Activated CD4-positive, alpha-beta T cell treated with anti-CD3 and anti-CD28 coated beads for 48 hours (primary cell): Measurements from ENCODE around the gene CAPZB.

Experiments used
- DNase-seq: peaks from one replicate; pipeline ENCODE4 v3.0.0-alpha.2; 2020

CAPZB gene

DNA sequence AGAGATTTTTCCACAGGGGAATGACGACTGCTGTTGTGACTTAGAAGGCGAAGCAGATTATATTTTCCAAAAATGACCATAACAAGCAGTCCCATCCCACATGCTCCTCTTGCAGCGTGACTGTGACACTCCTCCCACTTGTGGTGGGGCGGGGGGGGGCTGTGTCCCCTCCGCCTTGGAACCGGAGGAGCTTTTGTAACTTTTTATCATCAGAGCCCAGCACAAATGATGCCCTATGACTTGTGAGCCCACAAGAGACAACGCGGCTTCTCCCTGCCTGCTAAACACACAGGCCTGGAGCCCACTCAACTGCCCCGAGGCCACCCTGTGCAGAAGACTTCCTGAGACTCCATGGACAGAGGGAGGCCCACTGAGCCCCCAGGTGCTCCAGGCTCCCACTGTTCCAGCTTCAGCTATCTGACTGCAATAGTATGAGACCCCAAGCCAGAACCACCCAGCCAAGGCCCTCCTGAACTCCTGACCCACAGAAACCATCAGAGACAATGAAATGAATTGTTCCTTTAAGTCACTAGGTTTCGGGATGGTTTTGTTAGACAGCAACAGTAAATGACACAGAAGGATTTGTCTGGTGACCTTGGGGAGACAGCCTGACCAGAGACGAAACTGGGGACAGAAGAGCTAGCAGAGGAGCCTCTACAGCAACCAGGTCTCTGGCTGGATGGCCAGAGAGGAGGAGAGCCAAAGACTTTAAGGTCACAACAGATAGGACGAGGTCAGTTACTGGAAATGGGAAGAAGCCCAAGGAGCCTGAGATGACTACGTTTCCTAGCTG lies 58.8 kb downstream of the CAPZB start:
- no peak for DNase-seq

DNA sequence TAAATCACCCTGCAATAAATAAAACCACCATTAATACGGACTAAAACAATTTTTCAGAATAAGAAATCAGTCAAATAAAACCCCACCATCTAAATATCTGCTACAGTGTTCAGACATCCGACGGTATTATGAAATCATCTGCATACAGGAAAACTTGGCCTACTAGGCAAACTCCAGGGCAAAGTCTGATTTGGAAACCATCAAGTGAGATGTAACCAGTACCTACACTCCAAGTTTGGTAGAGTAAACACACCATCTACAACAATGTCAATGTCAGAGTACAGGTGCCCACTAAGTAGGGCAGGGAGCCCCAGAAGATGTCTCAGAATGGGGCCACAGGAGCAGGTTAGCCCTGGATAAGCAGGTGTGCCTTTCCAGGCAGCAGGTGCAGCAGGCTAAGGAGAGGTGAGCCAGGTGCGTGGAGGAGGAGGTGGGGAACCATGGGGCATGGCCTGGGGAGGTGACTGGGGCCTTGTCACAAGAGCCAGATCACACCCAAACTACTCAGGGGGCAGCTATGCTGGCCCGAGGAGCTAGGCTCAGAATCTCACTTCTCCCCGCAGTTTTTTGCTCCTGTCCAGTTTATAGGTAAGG lies 59.6 kb downstream of the CAPZB start:
- DNase-seq: no peak

DNA sequence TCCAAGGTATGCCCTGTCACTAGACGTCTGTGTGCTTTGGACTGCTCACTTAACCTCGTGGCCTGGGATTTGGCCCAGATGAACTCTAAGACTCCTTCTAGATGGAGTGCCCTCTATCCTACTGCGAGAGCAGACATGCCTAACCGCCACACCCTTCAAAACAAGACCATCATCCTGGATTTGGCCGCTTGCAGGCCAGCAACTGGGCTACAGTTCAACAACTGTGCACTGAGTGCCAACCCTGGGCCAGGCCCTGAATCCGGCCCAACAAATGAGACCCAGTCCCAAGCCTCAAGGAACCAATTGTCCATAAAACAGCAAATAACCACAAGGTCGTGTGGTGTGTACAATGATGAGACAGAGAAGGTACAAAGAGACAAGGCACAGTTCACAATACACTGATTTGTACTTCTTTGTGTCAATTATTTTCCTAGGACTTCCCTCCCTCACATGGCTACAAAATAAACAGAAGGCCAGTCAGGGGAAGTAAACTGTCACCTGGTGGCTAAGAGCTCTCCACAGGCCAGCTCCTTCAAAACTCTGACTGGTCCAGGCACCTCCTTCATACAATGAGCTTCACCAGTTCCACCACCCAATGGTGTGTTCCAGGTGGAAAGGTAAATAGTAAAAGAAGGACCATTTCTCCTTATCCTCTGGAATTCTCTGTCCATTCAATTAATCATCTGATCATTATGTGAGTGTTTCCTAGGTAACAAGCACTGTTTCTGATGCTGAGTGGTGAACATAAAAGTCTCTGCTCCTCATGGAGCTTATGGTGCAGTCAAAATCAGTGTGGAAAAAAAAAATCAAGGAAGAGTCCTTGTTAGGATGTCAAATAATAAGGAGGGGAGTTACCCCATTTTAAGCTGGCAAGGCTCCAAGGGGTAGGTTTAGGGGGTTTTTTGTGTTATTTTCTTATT lies 60.4 kb downstream of the CAPZB start:
- DNase-seq: no peak

DNA sequence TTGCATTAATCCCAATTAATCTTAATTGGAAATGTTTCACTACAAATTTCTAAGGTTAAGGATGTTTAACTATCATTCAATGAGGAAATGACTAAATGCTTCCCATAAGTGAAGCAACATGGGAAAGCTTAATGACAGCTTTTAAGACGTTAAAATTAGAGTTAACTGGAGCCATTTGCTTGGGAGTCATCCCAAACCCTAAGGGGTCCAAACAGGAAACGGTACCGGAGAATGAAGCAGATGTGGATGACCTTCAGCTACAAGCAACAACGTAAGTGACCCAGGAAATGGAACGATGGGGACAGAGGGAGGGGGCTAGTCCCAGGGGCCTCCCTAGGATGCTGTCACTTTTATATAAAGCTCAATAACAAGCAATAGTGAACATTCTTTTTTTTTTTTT lies 62.2 kb downstream of the CAPZB start:
- no peak for DNase-seq

DNA sequence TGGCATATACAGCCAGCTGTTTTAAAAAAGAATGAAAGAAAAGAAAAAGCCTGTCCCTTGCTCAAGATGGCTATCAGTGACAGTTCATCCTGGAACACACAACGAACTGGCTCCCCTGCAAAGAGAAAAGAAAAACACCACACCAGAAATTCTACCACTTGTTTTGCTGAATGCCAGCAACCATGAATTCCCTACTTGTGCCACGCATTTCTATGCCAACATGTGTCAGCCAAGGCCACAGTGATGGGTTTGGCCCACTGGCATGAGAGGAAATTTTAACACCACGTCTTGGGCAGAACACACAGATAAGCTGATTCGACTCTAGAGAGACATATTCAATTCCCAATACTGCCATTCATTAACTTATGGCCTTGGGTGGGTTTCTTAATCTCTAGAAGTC lies 64.0 kb downstream of the CAPZB start:
- DNase-seq: no peak

DNA sequence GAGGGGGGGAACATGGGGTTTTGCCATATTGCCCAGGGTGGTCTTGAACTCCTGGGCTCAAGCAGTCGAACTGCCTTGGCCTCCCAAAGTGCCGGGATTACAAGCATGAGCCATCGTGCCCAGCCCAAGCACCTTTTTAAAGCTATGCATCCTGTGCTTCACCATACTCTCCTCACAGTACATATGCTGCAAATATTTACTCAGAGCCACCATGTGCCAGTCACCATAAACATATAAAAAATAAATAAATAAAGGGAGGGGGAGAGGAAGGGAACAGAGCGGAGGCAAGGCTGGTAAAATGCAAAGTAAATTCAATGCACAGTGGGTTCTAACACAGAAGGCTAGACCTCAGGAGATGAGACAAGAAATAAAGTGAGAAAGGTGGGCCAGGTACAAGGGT lies 64.7 kb downstream of the CAPZB start:
- DNase-seq: no peak

DNA sequence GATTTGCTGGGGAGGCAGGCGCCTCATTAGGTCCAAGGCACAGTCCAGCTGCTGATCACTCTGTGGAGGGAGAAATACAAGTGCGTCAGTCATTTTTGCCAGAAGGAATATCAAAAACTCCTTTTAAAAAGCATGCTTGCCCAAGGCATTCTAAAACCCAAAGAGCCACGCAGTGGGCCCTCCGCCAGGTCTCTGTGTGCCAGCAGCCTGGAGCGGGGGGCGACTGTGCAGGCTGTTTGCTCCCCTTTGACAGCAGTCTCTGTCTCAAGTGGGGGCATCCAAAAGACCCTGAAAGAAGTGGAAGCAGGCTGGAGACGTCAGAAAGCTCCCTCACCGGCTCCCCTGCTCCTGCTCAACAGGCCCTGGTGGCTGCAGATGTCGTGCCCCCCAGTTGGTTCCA lies 65.6 kb downstream of the CAPZB start:
- DNase-seq: no peak

DNA sequence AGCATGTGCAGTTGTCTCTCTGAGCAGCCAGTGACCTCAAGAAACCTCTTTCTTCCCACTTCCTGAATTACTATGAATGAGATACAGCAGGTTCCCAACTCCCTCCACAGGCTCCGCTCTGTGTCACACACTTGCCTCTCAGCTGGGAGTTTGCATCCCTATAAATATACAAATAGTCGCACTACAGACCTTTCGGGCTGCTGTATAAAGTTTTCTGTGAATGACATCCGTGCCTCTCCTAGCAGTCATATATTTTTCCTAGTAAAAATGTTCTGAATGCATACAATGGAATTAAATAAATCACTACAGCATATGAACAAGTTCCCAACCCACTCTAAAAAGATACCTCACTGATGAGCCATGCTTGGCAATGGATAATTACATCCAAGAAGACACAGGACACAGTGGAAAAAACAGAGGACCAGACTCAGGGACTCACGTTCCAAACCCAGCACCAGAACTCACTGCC lies 66.8 kb downstream of the CAPZB start:
- DNase-seq: no peak

DNA sequence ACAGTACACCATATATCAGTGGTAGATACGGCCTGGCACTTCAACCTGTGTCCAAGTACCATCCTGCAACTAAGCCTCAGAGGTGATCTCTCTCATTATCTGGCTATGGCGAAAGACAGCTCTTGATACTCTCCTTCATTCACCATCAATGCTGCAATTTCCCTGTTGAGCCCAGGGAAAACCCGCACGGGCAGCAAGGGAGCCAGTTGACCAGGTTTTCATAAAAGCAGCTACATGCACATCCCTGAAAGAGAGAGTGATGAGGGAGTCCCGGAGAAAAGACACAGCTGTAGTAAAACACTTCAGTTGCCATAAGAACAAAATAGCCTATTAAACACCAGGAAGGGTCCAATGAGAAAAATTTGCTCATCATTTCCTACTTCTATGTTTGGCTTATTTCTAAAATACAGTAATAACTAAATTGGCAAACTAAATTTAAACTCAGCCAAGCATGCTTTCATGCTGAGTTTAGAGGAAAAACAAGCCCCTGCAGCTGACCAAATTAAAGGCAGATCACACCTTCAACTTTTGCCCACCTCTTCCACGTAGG lies 68.3 kb downstream of the CAPZB start:
- DNase-seq: no peak

DNA sequence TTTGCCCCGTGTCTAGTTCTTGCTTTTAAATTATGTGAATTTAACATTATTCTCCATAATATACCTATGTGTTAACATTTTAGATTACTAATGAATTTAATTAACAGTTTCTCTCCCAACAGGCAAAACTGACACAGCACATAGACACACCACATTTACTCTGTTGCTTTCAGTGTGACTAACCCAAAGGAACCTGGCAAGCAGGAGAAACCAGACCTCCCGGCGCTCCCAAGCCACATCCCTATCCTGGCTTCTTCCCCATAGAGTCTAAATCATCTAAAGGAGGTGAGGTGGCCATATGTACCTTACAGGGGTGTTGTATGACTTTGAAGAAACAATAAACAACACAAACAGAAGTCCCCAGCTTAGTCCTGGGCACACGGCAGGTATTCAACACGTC lies 69.2 kb downstream of the CAPZB start:
- DNase-seq: no peak

DNA sequence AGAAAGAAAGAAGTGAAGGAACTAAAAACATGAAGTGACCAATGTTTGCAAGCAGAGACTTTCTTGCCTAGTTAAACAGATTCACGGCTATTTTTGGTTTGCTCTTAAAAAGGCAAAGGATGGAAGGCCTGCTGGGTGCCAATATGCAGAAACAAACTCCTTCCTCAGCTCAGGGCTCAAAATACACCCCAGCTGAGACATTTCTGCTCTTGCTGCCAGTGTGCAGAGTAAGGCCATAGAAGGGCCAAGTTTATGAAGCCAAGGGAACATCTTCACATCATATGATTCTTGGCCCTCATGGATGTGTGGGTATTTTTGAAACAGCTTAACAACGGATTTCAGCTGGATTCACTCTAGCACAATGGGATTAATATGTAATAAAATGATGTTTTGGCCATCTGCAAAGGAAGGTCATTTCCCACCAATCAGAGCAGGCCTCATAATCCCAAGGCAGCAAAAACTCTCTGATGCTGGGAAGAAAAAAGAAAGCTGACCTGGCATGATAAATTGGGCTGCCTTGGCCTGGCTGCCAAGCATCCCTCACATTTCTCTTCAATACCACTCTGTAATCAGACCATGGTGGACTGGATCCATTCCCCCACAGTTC lies 70.7 kb downstream of the CAPZB start:
- DNase-seq: no peak

DNA sequence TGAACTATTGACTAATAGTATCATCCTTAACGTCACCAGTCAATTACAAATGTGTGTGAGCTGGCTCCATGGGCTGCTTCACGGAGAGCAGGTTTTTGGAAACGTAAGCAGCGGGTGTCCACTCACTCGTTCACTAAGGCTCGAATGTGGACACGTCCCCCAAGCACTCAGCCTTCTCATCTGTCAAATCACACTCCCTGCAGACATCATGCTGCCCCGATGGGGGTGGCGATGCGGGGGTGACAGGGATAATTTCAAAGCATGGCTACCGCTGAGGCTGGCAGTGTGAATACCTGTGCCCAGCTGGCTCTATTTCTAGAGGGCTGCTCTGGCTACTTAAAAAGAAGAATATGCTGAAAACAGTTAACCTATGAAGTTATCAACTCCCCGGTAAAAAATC lies 71.3 kb downstream of the CAPZB start:
- no peak for DNase-seq

DNA sequence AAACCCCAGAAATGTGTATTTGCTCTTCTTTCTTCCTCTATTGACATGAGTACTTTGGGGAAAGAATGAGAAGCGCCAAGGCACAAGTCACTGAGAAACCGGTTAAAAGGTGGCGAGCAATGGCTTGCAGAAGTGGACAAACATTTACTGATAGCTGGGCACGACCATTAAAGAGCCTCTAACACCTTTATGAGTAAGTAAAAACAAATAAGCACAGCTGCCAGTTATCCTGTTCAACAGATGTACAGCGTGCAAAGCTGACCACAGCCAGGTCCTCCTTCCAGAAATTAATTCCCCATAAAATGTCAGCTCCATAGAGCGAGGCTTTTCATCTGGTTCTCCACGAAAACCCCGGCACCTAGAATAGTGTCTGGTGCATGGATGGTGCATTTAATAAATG lies 72.7 kb downstream of the CAPZB start:
- no peak for DNase-seq

DNA sequence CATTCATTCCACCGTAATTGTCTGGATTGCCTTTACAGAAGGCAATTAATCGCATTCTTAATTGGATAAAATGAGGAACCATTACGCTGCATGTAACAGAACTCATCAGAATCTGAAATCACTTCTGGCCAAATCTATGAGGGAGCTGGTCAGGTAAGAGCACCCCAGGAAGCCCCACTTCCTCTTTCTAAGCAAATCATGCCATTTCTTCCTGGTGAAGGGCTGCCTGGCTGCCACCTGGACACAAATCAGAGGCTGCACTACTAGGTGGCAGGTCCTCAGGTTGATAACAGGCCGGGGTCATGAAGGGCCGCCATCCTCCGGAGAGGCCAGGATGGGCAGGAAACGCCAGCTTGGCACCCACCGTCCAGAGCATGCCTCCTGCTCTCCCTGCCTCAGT lies 73.7 kb downstream of the CAPZB start:
- no peak for DNase-seq

DNA sequence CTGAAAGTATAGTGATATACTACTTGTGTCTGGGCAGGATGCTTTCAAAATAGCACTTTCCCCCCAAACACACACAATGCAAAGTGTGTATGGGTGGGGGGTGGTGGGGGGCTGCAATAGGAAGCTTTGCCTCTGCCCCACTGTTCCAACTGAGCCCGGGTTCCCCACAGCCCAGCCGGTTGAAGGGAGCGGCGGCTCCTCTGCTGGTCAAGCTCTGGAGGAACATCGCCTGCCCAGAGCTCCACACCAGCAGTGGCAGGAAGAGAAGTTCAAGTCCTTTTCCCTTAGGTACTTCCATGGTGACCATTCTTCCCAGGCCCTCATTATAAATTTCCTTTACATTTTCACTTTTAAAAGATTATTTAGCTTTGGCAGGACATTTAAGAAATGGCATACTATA lies 74.9 kb downstream of the CAPZB start:
- DNase-seq: no peak

DNA sequence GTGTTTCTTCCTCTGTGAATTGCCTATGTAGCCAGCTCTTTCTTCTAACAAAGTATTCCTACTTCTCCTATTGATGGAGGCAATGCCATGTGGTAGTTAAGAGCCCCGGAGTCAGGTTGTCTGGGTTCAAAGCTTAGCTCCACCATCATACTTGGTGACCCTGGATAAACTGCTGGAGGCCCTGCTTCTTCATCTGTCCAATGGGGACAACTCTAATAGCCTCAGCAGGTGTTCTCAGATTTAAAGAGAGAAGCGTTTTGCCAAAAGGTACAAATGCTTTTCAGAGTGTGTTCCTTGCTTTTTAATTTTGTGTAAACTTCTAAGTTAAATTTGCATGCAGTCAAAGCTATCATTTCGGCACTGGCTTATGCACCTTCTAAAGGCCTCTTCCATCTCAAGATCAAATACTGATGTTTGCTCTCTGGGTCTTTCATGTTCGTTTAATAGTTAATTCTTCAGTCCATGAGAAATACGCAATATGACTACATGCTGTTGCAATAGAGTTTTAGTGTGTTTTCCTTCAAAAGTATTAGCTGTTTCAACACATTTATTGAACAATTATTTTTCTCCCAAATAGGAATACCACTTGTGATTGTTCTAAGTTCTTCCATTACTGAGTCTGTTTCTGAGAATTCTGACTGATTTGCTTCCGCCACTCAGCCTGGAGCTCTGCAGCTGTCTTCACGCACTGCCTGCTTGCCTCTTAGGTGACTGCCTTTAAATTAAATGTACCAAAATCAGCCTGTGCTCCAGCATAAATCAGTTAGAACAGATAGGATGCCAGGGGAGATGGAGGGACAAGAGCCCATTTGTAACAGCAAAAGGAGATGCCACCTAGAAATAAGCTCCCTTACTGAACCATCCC lies 75.6 kb downstream of the CAPZB start:
- DNase-seq: no peak

DNA sequence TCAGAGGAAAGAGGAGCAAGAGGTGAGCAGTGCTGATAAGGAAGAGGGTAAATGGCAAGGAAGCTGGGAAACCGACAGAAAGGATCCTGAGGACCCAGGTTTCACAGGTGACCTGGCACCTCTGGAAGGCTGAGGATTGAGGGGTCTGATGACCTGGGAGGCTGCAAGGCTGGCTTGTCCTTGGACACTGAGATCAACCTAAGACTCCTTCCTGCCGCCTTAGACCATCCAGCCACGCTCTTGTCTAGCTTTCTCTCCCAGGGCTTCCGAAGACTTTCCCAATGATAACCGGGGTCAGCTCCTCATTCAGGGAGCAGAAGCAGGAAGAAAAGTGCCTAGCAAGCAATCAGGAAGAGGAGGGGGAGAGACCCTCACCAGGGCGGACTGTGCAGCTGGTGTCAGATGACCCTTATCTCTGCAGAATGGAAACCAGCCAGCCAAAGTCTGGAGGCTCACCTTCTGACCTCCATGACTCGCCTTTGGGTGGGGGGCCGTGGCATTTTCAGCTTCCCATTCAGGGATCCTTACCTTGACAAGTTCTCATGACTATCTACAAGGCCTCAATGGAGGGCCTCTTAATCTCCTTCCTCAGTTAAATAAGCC lies 77.7 kb downstream of the CAPZB start:
- no peak for DNase-seq

DNA sequence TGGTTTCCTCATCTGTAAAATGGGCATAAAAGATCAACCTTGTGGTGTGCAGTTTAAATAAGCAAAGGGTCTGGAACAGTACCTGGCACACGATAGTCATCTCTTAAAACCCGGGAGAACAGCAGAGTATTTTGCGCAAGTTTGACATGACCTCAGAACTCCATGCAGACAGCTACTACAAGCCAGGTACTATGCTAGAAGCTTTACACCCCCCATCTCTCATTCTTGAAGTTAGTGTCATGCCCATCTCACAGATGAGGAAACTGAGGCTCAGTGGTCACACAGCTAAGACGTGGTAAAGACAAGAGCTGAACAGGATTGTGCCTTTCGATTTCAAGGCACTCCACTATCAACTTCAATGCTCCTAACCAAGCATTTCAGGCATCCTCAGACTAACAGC lies 78.7 kb downstream of the CAPZB start:
- DNase-seq: no peak

DNA sequence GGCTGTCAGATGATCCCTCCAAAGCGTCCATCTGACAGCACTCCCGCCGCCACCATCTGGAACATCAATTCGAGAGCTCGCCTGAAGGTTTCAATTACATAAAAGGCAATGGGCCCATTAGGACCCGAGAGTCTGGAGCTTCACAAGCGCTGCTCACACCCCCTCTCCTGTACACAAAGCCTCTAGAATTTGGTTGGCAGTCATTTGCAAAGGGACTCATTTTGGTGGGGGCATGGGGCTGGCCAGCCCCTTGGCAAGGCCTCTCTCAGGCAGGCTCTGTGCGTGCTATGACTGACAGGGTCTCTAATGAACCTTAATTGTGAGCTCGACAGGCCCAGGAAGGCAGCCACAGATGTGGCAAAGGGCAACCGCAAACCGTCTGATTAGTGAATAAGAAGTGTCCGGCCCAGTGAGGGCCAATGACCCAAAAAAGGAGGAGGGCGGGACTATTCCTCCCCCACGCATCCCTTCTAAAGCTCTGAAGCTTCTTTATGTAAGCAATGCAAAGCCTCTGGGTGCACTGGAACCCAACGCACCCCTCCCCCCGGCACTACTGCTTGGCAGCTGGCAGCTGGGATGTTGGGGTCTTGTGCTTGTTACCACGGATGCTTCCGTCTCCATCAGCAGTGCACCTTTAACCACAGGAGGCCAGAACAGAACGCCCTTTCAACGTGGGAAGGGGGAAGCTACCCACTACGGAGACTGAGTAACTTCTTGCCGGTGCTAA lies 79.4 kb downstream of the CAPZB start:
- no peak for DNase-seq

DNA sequence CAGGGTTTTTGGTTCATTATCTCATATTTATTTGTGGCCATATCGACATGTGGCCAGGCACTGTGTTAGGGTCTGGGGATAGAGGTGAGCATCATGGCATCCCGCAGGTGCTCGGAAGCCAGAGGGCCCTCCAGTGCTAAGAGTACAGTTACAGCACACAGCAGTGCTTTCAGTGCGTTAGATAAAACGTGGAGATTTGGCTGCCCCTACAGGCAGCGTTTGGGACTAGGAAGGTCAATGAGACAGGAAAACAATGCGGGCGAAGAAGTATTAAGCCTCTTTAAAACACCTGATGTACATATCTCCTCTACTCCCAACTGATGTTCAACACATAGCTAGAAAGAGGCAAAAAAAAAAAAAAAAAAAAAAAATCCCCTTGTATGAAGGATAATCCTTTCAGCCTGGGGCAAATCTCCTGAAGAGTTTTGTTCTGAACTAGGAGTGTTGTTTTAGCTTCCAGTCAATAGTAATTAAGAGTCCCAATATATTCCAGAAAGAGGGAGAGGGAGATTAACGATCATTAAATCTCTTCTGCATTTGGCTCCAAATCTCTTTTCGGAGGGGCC lies 80.1 kb downstream of the CAPZB start:
- DNase-seq: no peak
